ENCODE data around the gene UBASH3A.
"Not testable (repeated sequence)": the region's sequence is repeated elsewhere in the genome, so short reads cannot be mapped to it uniquely, and the experiment has no call there.

The UBASH3A gene

DNA sequence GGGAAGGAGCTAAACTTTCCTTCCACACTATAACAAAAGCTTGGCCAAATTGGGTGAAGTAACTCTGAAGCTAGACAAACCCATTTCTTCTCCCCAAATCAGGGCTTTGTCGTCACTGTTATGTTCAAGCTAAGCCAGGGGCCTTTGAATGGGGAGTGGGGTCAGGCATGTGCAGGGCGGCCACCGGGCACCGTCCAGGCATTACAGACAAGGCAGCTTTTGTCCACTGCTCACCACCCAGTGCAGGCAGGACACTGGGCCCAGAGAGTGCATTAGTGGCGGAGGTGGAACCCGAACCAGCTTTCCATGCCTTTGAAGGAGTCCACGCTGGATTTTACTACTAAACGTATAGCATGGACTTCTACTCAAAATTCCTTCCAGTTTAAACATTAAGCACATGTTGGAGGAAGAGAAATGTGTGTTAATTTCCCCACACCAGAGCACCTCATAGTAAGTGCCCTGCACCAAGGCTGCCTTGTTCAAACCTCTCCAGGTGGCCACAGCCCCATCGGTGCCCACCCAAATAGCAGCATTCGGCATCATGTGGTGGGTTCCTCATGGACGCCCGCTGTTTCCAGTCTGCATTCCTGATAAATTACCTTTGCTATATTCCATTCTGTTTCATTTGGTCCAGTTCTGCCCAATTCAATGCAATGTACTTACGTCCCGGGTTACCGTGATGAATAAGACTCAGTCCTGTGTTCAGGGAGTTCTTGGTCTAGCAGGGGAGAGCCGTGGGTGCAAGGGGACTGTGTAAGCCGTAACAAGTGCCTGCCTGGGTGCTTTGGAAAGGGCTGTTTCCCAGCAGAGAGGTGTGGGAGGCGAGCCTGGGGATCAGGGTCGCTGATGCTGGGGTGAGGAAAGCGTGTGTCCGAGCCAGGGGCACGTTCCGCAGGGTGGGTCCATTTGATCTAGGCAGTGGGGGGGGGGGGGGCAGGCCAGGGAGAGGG, 1.6 kb downstream of the UBASH3A start:
- H3K4me1 ChIP-seq (ENCODE audit: control insufficient read depth, insufficient read depth, low read length) = no peaks in the 10 kb centered on the region

DNA sequence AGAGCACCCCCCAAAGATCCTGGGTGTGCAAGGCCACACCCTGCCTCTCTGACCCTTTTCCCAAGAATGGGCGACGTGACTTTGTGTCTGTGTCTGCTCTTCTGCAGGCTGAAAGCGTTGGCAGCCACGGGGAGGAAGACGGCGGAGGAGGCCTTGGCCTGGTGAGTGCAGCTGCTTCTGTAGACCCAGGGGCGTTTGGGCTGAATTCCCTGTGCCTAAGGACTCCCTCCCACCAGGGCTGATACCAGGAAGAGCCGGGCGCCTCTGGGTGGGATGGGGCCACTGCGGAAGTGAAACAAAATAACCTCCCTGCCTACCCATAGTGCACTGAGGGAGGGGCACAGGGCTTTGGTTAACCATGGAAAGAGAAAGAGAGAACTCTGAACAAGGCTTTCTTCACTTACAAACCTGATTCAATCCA, 2.5 kb downstream of the UBASH3A start:
- H3K4me3 ChIP-seq (ENCODE audit: low read length) = no peak overlapping the region
- no peak overlapping the region for H3K4me2 ChIP-seq (ENCODE audit: low read length)
- H3K27me3 ChIP-seq (ENCODE audit: control insufficient read depth, insufficient read depth, low read length) = peaks cover 5% of the 10 kb centered on the region
- no peaks in the 10 kb centered on the region for H3K4me1 ChIP-seq (ENCODE audit: control insufficient read depth, insufficient read depth, low read length)
- H3K9me3 ChIP-seq (replicated peaks; ENCODE audit: low read length) = no peaks in the 10 kb centered on the region
- no peak overlapping the region for H3K9ac ChIP-seq (ENCODE audit: low read depth, low read length)
- H3K36me3 ChIP-seq (ENCODE audit: insufficient read depth, low read length) = no peaks in the 10 kb centered on the region

More for the DNA sequence above, 1.6 kb downstream of the UBASH3A start:
- peaks cover 5% of the 10 kb centered on the region for H3K27me3 ChIP-seq (ENCODE audit: control insufficient read depth, insufficient read depth, low read length)
- H3K9ac ChIP-seq (ENCODE audit: low read depth, low read length) = no peak overlapping the region
- H3K4me2 ChIP-seq (ENCODE audit: low read length) = no peak overlapping the region
- H3K4me3 ChIP-seq (ENCODE audit: low read length) = no peak overlapping the region
- no peaks in the 10 kb centered on the region for H3K9me3 ChIP-seq (replicated peaks; ENCODE audit: low read length)
- H3K36me3 ChIP-seq (ENCODE audit: insufficient read depth, low read length) = no peaks in the 10 kb centered on the region

- Histone ChIP-seq H3K36me3 (ENCODE audit: insufficient read depth, low read length) (no peaks in the 10 kb centered on the region), H3K4me2 (ENCODE audit: low read length) (no peak overlapping the region), H3K4me1 (ENCODE audit: control insufficient read depth, insufficient read depth, low read length) (no peaks in the 10 kb centered on the region), H3K9ac (ENCODE audit: low read depth, low read length) (no peak overlapping the region), H3K4me3 (ENCODE audit: low read length) (no peak overlapping the region), H3K27me3 (ENCODE audit: control insufficient read depth, insufficient read depth, low read length) (peaks cover 5% of the 10 kb centered on the region), H3K9me3 (replicated peaks; ENCODE audit: low read length) (no peaks in the 10 kb centered on the region)
Measured at GRCh38 chr21:42406866-42407265, 3.2 kb downstream of the UBASH3A start.

- H3K36me3 ChIP-seq (ENCODE audit: insufficient read depth, low read length) = no peaks in the 10 kb centered on the region
- H3K9me3 ChIP-seq (replicated peaks; ENCODE audit: low read length) = no peaks in the 10 kb centered on the region
- H3K4me3 ChIP-seq (ENCODE audit: low read length) = no peak overlapping the region
- no peaks in the 10 kb centered on the region for H3K4me1 ChIP-seq (ENCODE audit: control insufficient read depth, insufficient read depth, low read length)
- no peak overlapping the region for H3K9ac ChIP-seq (ENCODE audit: low read depth, low read length)
- no peak overlapping the region for H3K4me2 ChIP-seq (ENCODE audit: low read length)
- peaks cover 5% of the 10 kb centered on the region for H3K27me3 ChIP-seq (ENCODE audit: control insufficient read depth, insufficient read depth, low read length)
Measured at GRCh38 chr21:42407476-42407875, 3.8 kb downstream of the UBASH3A start.

- not testable (repeated sequence) for H3K4me2 ChIP-seq (ENCODE audit: low read length); H3K4me3 ChIP-seq (ENCODE audit: low read length); H3K9ac ChIP-seq (ENCODE audit: low read depth, low read length); H3K27me3 ChIP-seq (ENCODE audit: control insufficient read depth, insufficient read depth, low read length); H3K36me3 ChIP-seq (ENCODE audit: insufficient read depth, low read length); H3K9me3 ChIP-seq (replicated peaks; ENCODE audit: low read length); H3K4me1 ChIP-seq (ENCODE audit: control insufficient read depth, insufficient read depth, low read length)
Measured at GRCh38 chr21:42408718-42409117, 5.0 kb downstream of the UBASH3A start.

DNA sequence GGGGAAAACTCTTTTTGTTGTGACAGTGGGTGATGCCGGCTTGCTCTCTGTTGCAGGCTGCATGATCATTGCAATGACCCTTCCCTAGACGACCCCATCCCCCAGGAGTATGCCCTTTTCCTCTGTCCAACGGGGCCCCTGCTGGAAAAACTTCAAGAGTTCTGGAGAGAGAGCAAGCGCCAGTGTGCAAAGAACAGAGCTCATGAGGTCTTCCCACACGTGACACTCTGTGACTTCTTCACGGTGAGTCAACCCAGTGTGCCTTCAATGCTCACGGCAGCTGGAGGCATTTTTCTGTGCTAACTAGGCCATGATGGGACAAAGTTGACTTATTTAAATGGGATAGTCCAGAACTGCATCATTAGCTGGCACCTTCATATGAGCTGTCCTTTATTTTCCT, 5.7 kb downstream of the UBASH3A start:
- H3K4me1 ChIP-seq (ENCODE audit: control insufficient read depth, insufficient read depth, low read length) = no peaks in the 10 kb centered on the region
- no peaks in the 10 kb centered on the region for H3K36me3 ChIP-seq (ENCODE audit: insufficient read depth, low read length)
- no peak overlapping the region for H3K4me2 ChIP-seq (ENCODE audit: low read length)

DNA sequence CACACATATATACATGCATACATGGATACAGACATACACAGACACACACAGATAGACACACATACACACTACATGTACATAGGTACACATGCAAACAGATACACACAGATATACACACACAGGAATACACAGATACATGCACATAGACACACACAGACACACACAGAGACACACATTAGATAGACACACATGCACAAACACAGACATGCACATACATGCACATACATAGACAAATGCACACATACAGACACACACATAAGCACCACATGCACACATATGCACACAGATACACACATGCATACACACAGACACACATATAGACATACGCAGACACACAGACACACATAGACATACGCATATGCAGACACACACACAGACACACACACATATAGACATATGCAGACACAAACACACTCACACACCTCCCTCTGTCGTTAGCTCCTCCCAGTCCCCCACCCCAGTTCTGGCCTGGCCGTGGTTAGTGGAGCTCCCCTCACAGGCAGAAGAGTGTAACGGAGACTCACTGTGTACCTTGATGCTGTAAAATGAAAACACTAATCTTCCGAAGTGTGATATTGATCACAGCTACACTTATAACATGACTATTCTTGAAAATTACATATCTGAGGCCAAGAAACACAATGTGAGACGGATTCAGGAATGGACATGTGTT, 7.6 kb downstream of the UBASH3A start:
- Histone ChIP-seq H3K9ac (ENCODE audit: low read depth, low read length) (no peak overlapping the region), H3K36me3 (ENCODE audit: insufficient read depth, low read length) (no peaks in the 10 kb centered on the region), H3K4me2 (ENCODE audit: low read length) (no peak overlapping the region), H3K27me3 (ENCODE audit: control insufficient read depth, insufficient read depth, low read length) (peaks cover 9% of the 10 kb centered on the region), H3K9me3 (replicated peaks; ENCODE audit: low read length) (no peaks in the 10 kb centered on the region), H3K4me3 (ENCODE audit: low read length) (no peak overlapping the region), H3K4me1 (ENCODE audit: control insufficient read depth, insufficient read depth, low read length) (no peaks in the 10 kb centered on the region)

More for the DNA sequence above, 5.7 kb downstream of the UBASH3A start:
- H3K27me3 ChIP-seq (ENCODE audit: control insufficient read depth, insufficient read depth, low read length) = peaks cover 5% of the 10 kb centered on the region
- no peak overlapping the region for H3K9ac ChIP-seq (ENCODE audit: low read depth, low read length)
- H3K4me3 ChIP-seq (ENCODE audit: low read length) = no peak overlapping the region
- H3K9me3 ChIP-seq (replicated peaks; ENCODE audit: low read length) = no peaks in the 10 kb centered on the region

DNA sequence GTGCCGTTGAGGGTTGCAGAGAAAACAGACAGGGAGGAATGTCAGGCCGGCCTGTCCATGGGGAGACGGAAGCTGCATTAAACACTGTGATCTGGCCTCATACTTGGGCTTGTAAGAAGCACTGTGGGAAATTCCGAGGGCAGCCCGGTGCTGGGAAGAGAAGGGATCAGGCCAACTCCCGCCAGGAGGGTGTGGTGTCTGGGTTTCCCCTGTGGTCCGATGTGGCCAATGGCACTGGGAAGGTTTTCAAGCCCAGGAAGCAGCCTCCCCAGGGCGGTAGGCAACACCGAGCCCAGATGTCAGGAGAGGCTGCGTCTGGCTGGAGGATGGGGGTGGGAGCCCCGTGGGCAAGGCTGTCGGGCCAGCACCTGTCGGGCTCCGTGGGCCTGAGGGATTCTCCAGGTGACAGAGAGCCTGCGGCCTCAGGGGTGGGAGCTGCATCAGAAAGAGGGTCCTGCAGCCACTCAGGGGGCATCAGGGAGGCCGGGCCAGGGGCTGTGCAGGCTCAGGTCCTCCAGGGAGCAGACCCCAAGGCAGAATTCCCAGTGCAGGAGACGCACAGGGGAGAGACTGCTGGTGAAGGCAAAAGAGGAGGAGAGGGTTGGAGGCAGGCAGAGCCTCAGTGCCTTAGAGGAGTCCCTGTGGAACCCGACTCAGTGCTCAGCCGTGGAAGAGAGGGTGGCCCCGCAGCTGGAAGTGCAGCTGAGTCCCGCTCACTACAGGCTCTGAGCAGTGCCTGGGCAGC, 8.4 kb downstream of the UBASH3A start:
- Histone ChIP-seq H3K36me3 (ENCODE audit: insufficient read depth, low read length) (no peaks in the 10 kb centered on the region), H3K27me3 (ENCODE audit: control insufficient read depth, insufficient read depth, low read length) (peaks cover 9% of the 10 kb centered on the region), H3K4me3 (ENCODE audit: low read length) (no peak overlapping the region), H3K9me3 (replicated peaks; ENCODE audit: low read length) (no peaks in the 10 kb centered on the region), H3K9ac (ENCODE audit: low read depth, low read length) (no peak overlapping the region), H3K4me2 (ENCODE audit: low read length) (no peak overlapping the region), H3K4me1 (ENCODE audit: control insufficient read depth, insufficient read depth, low read length) (no peaks in the 10 kb centered on the region)

DNA sequence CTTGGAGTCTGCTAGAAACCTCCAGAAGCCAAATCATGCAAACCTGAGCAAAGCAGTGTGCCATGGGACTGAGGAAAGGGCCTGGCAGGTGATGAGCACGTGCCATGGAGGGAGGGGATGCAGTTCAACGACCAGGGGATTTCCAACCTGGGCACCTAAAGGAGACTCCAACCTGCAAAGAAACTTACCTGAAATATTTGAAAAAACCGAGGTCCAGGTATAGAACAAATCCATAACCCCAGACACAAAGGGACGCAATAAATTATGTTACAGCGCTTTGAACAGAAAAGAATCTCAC, 8.9 kb downstream of the UBASH3A start:
- H3K4me2 ChIP-seq (ENCODE audit: low read length) = no peak overlapping the region
- H3K9ac ChIP-seq (ENCODE audit: low read depth, low read length) = no peak overlapping the region
- H3K36me3 ChIP-seq (ENCODE audit: insufficient read depth, low read length) = no peaks in the 10 kb centered on the region
- H3K27me3 ChIP-seq (ENCODE audit: control insufficient read depth, insufficient read depth, low read length) = peaks cover 7% of the 10 kb centered on the region
- H3K9me3 ChIP-seq (replicated peaks; ENCODE audit: low read length) = no peaks in the 10 kb centered on the region
- no peak overlapping the region for H3K4me3 ChIP-seq (ENCODE audit: low read length)
- no peaks in the 10 kb centered on the region for H3K4me1 ChIP-seq (ENCODE audit: control insufficient read depth, insufficient read depth, low read length)

- Histone ChIP-seq H3K4me1 (ENCODE audit: control insufficient read depth, insufficient read depth, low read length) (no peaks in the 10 kb centered on the region), H3K27me3 (ENCODE audit: control insufficient read depth, insufficient read depth, low read length) (peaks cover 7% of the 10 kb centered on the region), H3K9ac (ENCODE audit: low read depth, low read length) (no peak overlapping the region), H3K4me3 (ENCODE audit: low read length) (no peak overlapping the region), H3K36me3 (ENCODE audit: insufficient read depth, low read length) (no peaks in the 10 kb centered on the region), H3K9me3 (replicated peaks; ENCODE audit: low read length) (no peaks in the 10 kb centered on the region), H3K4me2 (ENCODE audit: low read length) (no peak overlapping the region)
Measured at GRCh38 chr21:42413093-42413492, 9.4 kb downstream of the UBASH3A start.

DNA sequence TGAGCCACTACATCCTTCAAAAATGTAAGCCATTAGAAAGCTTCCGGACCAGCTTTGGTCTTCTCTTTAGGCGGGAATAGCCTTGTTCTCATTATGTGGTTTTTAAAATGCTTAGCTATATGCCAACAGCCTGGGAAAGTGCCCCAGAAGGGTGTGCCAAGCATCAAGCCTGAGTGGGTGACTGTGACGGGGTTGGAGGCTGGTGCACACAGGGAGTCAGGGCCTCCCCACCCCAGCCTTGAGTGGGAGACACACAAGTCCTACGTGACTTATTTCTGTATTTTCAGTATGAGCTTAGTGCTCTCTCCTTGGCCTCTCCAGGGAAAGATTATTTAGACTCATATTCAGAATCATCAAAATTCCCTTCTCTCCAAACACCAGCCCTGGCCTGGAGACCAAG, 9.8 kb downstream of the UBASH3A start:
- Histone ChIP-seq H3K4me1 (ENCODE audit: control insufficient read depth, insufficient read depth, low read length) (no peaks in the 10 kb centered on the region), H3K9ac (ENCODE audit: low read depth, low read length) (no peak overlapping the region), H3K27me3 (ENCODE audit: control insufficient read depth, insufficient read depth, low read length) (peaks cover 7% of the 10 kb centered on the region), H3K9me3 (replicated peaks; ENCODE audit: low read length) (no peaks in the 10 kb centered on the region), H3K4me2 (ENCODE audit: low read length) (no peak overlapping the region), H3K36me3 (ENCODE audit: insufficient read depth, low read length) (no peaks in the 10 kb centered on the region), H3K4me3 (ENCODE audit: low read length) (no peak overlapping the region)

Data from skeletal muscle satellite cell (primary cell).